ENCODE data around the gene POU3F3. TPM values are rescaled to one million over a fixed set of nuclear protein-coding genes. Genes with fewer than 3 reads are reported as not detected.

Gene POU3F3
- total RNA-seq, 2 donors from 2014 or later = not detected

GRCh38 chr2:104856086-104856972 lies 2.4 kb downstream of the POU3F3 start:
- DNase-seq (ENCODE audit: low spot score in 2 of 2) (no peak), ATAC-seq (no peak)
- Mint-ChIP-seq H3K9me3 (no peaks in the 10 kb centered on the region), H3K36me3 (peaks cover 13 to 19% of the 10 kb centered on the region in 2 donors), H3K27ac (no peak overlapping the region)

GRCh38 chr2:104856973-104857261 lies 3.0 kb downstream of the POU3F3 start:
- Mint-ChIP-seq H3K27ac (peak overlapping the region in 1 of 2 donors; percentile 36), H3K9me3 (no peaks in the 10 kb centered on the region), H3K36me3 (peaks cover 19 to 25% of the 10 kb centered on the region in 2 donors)
- ATAC-seq = no peak
- no peak for DNase-seq (ENCODE audit: low spot score in 2 of 2)

- peak overlapping the region in 1 of 2 donors; percentile 36 for H3K27ac Mint-ChIP-seq
- DNase-seq (ENCODE audit: low spot score in 2 of 2) = no peak
Measured at GRCh38 chr2:104857262-104858005, 3.5 kb downstream of the POU3F3 start.

GRCh38 chr2:104858006-104858978 lies 4.4 kb downstream of the POU3F3 start:
- peak overlapping the region in 1 of 2 donors; percentile 1 for H3K27ac Mint-ChIP-seq
- peaks cover 25 to 26% of the 10 kb centered on the region in 2 donors for H3K36me3 Mint-ChIP-seq
- ATAC-seq (no peak), DNase-seq (ENCODE audit: low spot score in 2 of 2) (no peak)
- H3K9me3 Mint-ChIP-seq = no peaks in the 10 kb centered on the region

More at GRCh38 chr2:104857262-104858005, 3.5 kb downstream of the POU3F3 start:
- no peak for ATAC-seq
- peaks cover 23 to 29% of the 10 kb centered on the region in 2 donors for H3K36me3 Mint-ChIP-seq
- no peaks in the 10 kb centered on the region for H3K9me3 Mint-ChIP-seq

GRCh38 chr2:104859291-104859765 lies 5.4 kb downstream of the POU3F3 start:
- no peak for DNase-seq (ENCODE audit: low spot score in 2 of 2)
- H3K9me3 Mint-ChIP-seq = no peaks in the 10 kb centered on the region
- no peak overlapping the region for H3K27ac Mint-ChIP-seq
- ATAC-seq = no peak
- peaks cover 24% of the 10 kb centered on the region in 2 donors for H3K36me3 Mint-ChIP-seq

- ATAC-seq = no peak
Measured at GRCh38 chr2:104859766-104860450, 6.0 kb downstream of the POU3F3 start.

GRCh38 chr2:104860451-104860790 lies 6.5 kb downstream of the POU3F3 start:
- ATAC-seq = no peak

More at GRCh38 chr2:104859766-104860450, 6.0 kb downstream of the POU3F3 start:
- Mint-ChIP-seq H3K36me3 (peaks cover 19% of the 10 kb centered on the region in 2 donors), H3K9me3 (no peaks in the 10 kb centered on the region), H3K27ac (no peak overlapping the region)
- DNase-seq (ENCODE audit: low spot score in 2 of 2) = no peak

GRCh38 chr2:104861351-104862057 lies 7.6 kb downstream of the POU3F3 start:
- peak overlapping the region in 1 of 2 donors; percentile 41 for H3K27ac Mint-ChIP-seq
- H3K36me3 Mint-ChIP-seq = peaks cover 19 to 28% of the 10 kb centered on the region in 2 donors
- no peak for ATAC-seq
- no peaks in the 10 kb centered on the region for H3K9me3 Mint-ChIP-seq
- DNase-seq (ENCODE audit: low spot score in 2 of 2) = no peak

More at GRCh38 chr2:104860451-104860790, 6.5 kb downstream of the POU3F3 start:
- no peaks in the 10 kb centered on the region for H3K9me3 Mint-ChIP-seq
- no peak overlapping the region for H3K27ac Mint-ChIP-seq
- no peak for DNase-seq (ENCODE audit: low spot score in 2 of 2)
- H3K36me3 Mint-ChIP-seq = peaks cover 19% of the 10 kb centered on the region in 2 donors

- H3K9me3 Mint-ChIP-seq = no peaks in the 10 kb centered on the region
- H3K27ac Mint-ChIP-seq = no peak overlapping the region
- DNase-seq (ENCODE audit: low spot score in 2 of 2) = no peak
- no peak for ATAC-seq
- peaks cover 19 to 33% of the 10 kb centered on the region in 2 donors for H3K36me3 Mint-ChIP-seq
Measured at GRCh38 chr2:104862058-104862941, 8.4 kb downstream of the POU3F3 start.

- H3K36me3 Mint-ChIP-seq = peaks cover 19 to 33% of the 10 kb centered on the region in 2 donors
- ATAC-seq (no peak), DNase-seq (ENCODE audit: low spot score in 2 of 2) (no peak)
- no peak overlapping the region for H3K27ac Mint-ChIP-seq
- H3K9me3 Mint-ChIP-seq = no peaks in the 10 kb centered on the region
Measured at GRCh38 chr2:104863146-104863467, 9.2 kb downstream of the POU3F3 start.

GRCh38 chr2:104863468-104864279 lies 9.8 kb downstream of the POU3F3 start:
- H3K9me3 Mint-ChIP-seq = no peaks in the 10 kb centered on the region
- H3K36me3 Mint-ChIP-seq = peaks cover 19 to 33% of the 10 kb centered on the region in 2 donors
- no peak overlapping the region for H3K27ac Mint-ChIP-seq
- DNase-seq (ENCODE audit: low spot score in 2 of 2) = no peak
- peak in 1 of 2 donors; percentile 44 for ATAC-seq

GRCh38 chr2:104864280-104865095 lies 10.6 kb downstream of the POU3F3 start:
- H3K27ac Mint-ChIP-seq = peak overlapping the region in 1 of 2 donors; percentile 22
- DNase-seq (ENCODE audit: low spot score in 2 of 2) = no peak
- peaks cover 19 to 33% of the 10 kb centered on the region in 2 donors for H3K36me3 Mint-ChIP-seq
- ATAC-seq = no peak
- H3K9me3 Mint-ChIP-seq = no peaks in the 10 kb centered on the region

GRCh38 chr2:104865096-104865470 lies 11.2 kb downstream of the POU3F3 start:
- H3K27ac Mint-ChIP-seq = no peak overlapping the region
- H3K36me3 Mint-ChIP-seq = peaks cover 19 to 33% of the 10 kb centered on the region in 2 donors
- ATAC-seq = no peak
- no peak for DNase-seq (ENCODE audit: low spot score in 2 of 2)
- H3K9me3 Mint-ChIP-seq = no peaks in the 10 kb centered on the region
